ENCODE results near the gene PRR23E.

The PRR23E gene

DNA sequence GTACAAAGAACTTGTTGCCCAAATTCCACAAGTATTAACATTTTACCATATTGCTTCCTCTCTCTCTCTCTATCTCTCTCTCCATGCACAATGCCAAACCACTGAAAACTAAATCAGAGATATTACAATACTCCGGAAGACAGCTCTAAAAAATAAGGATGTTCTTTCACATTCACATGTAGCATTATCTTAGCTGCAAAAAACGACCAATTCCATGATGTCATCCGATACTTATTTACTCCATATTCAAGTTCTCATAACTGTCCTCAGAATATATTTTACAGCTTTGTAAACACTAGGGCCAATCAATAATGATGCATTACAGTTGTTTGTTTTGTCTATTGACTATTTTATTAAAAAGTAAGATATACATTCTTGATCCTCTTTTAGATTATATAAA, 7.7 kb upstream of the PRR23E start:
- DNase-seq (ENCODE audit: low spot score), result no peak

DNA sequence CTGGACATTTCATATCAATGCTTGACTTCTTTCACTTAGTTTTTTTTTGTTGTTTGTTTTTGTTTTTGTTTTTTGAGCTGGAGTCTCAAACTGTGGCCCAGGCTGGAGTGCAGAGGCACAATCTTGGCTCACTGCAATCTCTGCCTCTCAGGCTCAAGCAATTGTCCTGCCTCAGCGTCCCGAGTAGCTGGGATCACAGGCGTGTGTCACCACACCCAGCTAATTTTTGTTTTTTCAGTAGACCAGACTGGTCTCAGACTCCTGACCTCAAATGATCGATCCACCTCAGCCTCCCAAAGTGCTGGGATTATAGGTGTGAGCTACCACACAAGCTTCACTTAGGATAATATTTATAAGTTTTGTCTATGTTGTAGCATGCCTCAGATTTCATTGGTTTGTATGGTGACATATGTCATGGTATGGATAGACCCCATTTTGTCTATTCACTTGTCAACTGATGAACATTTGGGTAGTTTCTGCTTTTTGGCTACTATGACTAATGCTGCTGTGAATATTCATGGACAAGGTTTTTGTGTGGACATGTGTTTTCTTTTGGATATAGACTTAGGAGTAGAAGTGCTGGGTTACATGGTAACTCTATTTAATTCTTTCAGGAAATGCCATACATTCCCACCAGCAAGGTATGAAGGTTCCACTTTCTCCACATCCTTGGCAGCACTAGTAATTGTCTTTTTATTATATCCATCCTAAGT, 6.8 kb upstream of the PRR23E start:
- no peak for DNase-seq (ENCODE audit: low spot score)

DNA sequence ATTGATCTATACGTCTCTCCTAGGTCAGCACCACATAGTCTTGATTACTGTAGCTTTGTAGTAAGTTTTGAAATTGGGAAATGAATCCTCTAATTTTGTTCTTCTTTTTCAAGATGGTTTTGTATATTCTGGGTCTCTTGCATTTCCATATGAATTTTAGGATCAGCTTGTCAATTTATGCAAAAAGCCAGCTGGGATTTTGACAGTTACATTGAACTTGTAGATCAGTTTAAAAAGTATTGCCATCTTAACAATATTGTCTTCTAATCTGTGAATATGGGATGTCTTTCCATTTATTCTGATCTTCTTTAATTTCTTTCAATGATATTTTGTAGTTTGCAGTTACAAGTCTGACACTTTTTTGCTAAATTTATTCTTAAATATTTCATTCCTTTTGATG, 5.6 kb upstream of the PRR23E start:
- DNase-seq (ENCODE audit: low spot score), result no peak

DNA sequence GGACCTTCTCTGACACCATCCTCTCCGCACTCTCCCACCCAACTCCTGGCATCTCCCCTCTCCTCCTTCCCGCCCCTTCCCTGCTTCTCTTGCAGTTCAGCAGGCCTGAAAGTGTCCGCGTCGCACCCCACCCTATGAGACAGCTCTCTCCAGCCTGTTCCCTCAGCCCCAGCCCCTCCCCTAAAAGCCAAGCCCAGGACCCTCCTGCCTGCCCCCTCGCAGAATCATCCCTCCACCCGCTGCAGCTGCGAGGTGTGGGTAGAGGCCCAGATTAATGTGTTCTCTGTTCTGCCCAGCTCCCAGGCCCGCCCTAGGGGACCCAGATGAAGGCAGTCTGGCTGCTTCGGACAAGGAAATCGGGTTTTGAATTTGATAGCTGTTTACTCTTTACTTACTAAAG, 410 bp downstream of the PRR23E start:
- DNase-seq (ENCODE audit: low spot score), result no peak

DNA sequence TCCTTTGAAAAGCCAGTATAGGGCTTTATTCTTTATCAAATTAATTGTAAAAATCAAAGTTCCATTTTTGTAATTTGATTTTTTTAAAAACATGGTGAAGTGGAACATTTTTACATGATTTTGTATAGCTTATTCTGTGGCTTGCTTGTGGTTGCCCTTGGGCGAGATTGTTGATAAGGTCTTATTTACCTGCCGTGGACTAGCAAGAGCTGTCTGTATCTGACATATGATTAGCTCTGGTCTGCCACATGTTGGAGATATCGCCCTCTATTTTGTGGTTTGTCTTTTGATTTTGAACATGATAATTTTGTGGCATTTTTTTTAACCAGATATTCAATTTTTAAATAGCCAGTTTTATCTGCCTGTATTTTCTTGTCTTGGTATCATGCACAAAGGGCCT, 844 bp downstream of the PRR23E start:
- no peak for DNase-seq (ENCODE audit: low spot score)

DNA sequence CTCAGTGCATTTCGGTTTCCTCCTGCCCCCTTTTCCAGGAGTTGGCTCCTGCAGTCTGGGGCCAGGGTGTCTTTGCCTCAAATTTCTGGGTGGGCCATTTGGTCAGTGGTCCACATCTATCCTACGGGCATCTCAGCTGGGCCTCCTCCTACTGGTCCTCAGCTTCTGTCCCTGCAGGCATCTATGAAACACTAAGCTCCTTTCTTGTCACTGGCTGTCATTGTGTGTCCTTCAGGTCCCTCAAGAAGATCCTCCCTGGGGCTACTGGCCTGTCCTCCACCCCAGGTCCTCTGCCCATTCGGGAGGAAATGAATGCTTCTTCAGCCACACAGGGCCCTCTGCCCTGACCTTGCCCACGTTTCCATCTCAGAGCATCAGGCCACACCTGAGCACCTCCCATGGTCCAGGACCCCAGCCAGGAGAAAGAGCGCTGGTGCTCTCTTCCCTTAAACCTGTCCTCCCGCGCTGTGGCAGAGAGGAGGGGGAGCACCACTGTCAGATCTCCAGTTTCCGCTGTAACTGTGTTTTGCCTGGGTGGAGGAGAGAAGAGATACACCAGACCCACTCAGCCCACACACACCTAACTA, 1.8 kb downstream of the PRR23E start:
- DNase-seq (ENCODE audit: low spot score), result no peak

DNA sequence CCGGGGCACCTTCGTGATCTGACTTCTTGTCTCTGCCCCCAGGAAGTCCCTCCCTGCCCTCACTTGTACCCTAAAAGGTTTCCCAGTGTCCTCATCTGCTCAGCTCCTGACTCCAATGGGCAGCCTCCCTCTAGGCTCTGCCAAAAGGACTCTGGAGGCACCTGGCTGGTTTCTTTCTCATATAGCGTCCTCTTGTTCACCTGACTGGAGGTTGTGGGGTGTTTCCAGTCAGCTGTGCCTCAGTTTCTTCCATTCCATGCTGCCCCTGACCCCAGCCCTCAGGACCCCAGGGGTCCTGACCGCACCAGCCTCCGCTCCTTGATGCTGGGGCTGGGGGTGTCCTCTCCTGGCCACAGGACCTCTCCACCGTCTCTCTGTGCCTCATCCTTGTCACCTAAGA, 2.5 kb downstream of the PRR23E start:
- no peak for DNase-seq (ENCODE audit: low spot score)

DNA sequence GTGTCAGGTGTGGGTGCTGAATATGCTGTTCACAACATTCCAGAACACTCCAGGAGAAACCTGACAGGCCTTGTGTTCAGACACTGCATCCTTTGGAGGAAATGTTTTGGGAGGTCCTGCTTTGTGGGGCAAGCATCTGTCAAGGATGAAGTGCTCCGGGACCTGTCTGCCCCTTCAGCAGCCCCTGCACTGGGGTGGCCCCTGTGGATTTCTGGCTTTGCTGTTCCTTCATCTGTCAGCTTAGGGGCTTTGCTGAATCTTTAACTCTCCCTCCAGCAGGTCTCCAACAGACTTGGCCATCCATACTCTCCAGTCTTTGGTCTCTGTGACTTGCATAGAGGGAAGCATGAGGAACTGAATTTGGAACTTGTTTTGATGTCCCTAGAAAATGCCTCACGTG, 3.1 kb downstream of the PRR23E start:
- no peak for DNase-seq (ENCODE audit: low spot score)

DNA sequence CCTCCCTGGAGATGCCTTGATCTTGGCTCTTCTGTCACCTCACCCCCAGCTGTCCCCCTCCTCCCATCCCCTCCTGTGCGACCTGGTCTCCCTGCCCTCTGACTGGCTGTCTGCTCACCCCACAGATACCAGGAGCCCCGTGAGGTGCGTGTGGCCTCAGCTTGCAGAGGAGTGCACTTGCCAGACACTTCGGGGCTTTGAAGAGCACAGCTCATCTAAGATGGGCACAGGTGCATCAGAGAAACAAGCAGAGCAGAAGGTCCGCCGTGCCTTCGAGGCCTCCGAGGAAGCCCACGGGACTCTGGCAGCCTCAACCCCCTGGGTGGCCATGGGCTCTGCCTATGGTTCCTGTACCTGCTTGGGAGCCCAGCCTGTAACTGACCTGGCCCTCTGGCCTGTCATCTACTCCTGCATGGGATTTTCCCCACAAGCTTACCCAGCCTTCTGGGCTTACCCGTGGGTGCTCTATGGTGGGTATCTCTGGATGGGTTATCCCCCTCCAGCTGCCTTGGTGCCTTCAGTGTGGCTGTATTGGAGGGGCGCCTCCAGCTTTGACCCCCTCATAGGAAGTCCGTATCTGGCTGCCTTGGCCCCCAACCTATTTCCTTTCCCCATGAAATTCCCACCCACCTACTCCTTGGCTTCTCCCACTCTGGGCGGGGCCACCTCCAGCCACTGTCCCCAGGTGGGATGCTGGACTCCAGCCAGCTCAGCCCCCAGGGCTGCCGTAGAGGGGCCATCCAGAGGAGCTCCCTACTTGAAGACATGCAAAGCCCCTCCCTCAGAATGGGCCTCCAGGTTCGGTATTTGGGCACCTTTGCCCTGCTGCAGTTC, 3.8 kb downstream of the PRR23E start:
- no peak for DNase-seq (ENCODE audit: low spot score)

DNA sequence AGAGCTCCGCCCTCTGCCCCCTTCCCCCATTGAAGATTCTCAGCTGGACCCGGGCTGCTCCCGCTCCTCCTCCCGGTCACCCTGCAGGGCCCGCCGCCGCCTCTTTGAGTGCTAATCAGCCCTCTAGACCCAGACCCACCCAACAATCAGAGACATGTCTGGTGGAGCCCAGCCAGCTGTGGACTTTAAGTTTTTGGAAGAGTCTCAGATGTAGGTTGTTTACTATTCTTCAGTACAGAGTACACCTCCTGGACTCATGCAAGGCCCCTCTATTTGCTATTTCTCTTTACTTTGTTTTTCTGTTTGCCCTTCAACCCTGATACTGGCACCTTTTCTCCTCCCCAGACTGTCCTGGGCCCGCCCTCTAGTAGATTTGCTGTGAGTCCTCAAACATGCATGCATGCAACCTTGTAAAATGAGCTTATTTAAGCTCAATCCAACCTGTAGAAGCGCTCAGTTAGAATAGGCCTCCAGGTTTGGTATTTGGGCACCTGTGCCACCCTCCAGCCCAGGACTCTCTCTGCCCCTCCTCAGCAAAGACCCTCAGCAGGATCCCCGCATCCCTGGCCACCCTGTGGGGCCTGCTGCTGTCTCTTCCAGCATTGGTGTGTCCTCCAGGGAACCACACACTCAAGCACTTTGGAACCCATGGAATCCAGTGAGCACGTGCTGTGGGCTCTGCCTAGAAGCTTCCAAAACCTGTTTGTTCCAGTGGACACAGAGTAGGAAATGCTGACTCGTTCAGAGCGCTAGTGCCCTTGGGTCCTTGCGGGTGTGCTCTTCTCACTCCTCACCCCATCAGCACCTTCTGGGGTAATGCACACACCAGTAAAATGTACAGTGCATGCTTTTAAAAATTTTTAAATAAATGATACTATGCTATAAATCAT, 4.6 kb downstream of the PRR23E start:
- no peak for DNase-seq (ENCODE audit: low spot score)

DNA sequence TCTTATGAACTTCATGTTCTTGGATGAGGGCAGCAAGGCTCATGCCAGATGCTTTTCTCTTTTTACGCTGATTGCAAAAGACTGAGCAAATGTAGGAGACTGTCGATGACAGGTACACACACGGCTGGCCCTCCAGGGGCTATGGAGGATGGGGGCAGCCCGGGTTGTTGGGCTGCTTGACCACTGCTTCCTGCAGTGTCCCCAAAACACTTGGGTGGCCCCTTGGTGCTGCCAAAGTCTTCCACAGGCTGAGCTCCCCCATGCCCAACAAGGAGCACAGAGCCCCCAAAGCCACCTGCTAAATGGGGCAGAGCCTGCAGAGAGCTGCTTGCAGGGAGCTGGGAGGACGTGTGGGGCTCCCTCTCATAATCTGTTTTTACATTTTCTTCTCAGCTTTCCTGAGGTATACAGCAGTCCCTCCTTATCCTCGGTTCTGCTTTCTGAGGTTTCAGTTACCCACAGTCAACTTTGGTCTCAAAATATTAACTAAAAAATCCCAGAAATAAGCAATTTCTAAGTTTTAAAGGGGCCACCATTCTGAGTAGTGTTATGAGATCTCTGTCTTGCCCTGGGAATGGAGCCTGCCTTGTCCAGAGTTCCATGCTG, 7.3 kb downstream of the PRR23E start:
- no peak for DNase-seq (ENCODE audit: low spot score)

DNA sequence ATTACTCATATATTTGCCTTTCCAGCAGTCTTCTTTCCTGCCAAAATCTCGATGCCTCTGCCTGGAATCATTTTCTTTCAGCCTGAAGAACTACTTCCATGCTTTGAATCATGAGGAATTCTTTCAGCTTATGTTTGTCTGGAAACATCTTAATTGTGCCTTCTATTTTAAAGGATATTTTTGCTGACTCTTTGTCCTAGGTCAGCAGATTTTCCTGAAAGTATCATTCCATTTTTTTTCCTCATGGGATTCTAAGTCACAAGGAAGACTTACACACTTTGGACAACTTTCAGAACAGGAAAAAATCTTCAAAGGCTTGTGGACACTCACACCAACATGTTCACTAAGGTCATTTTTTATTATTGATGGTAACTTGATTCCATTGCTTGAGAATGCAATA, 10.1 kb downstream of the PRR23E start:
- no peak for DNase-seq (ENCODE audit: low spot score)

DNA sequence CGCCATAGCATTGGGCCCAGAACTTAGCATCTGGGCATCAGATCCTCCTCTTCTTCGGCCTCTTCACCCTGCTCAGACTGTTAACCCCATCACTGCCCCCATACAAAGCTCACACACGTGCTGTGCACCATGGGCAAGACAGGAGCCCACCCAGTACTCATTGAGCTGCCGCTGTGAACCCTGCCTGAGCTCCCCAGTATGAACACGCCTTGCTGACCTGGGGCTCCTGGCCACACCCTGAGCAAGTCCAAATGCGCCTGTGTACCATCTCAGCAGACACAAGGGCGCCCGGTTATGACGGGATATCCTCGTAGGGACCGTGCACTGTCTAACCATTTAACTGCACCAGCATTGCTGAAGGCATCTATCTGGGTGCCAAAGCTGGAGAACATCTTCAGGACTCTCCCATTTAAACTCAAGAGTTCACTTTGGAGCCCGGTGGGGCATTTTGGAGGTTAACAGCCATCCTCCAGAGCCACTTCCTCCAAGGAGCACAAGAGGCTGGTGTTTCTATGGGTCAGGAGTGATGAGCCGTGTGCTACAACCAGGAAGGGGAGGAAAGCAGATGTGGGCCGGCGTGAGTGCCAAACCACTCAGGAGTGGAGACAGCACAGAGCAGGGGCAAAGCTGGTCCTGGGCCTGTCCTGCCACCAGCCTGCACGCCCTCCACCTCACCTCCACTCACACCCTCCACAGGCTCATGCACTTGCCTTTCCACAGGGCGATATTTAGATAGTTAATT, 12.1 kb downstream of the PRR23E start:
- DNase-seq (ENCODE audit: low spot score), result no peak

DNA sequence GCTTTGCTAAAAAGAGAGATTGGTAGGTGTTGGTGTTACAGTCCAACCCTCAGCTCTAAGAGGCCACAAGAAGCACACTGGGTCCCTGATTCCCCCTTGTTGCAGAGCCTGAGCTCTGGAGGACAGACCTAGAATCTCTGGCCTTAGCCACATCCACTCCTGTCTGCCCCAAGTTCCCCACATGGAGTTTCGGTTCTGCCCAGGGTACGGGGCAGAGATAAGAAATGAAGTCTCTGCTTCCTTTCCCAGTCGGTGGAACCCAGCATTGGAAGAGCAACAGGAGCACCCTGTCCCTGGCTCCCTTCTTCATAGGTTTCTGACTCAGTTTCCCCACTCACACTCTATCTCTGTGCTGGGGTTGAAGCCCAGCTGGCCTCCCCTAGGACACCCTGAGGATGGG, 13.2 kb downstream of the PRR23E start:
- no peak for DNase-seq (ENCODE audit: low spot score)

DNA sequence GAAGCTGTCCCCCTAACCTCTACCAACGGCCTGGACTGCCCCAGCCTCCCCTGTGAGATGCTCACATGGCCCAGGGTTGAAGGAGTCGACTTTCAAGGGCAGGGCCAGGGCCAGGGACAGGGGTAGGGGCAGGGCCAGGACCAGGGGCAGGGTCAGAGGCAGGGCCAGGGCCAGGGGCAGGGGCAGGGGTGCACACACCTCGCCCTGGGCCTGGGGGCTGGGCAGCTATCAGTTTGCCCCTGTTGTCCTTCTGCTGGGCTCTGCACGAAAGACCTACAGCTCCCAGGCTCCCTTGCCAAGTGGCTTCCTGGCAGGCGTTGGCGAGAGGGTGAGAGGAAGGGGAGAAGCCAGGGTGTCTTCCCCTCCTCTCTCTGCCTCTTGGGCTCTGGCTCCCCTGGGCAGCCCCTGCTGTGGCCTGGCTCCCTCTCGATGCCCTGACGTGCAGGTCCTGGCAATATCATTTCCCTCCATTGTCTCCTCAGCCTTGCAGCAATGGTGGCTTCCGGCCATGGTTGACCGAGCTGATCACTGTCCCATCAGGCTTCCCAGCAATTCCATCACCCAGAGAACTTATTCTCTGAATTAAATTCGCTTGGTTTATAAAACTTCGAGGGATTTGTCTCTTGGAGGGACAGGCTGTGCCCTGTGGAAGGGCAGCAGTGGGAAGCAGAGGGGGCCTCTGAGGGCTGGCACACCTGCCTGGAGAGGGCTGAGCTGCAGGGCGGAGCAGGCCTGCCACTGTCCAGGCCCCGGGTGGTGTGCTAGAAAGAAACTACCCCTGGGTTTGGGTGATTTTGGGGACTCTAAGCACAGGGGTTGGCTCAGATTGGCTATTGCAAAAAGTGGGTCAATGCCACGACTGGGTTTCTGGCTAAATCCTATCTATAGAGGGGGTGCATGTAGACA, 13.9 kb downstream of the PRR23E start:
- no peak for DNase-seq (ENCODE audit: low spot score)

DNA sequence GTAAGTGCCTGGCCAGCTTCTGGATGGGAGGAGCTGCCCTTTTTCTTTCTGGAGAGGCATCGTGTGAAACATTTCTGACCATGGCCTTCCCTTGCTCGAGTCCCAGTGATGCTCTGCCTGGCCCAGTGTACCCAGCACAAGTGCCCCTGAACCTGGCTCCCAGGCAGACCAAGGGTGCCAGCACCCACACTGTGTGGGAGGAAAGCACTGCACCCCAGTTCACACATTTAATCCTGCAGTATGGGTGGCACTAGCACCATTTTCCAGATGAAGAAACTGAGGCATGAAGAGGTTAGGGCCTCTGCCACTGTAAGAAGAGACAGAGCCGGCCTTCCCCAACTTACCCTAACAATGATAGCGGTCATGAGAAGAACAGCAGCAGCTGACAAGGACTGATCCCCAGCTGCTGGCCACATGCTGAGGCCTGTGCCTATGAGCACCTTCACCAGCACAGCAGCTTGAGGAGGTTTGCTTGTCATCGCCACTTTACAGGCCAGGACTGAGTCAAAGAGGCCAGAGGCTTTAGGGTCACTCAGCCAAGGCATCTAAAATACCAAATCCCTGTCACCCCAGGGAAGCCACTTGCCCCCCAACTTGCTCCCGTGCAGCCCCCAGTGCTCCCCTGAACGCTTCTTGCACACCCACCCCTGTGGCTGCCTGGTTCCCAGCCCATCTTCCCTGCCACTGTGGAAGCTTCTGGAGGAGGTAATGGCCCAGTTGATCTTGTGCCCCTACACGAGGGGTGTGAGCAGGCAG, 15.0 kb downstream of the PRR23E start:
- no peak for DNase-seq (ENCODE audit: low spot score)

DNA sequence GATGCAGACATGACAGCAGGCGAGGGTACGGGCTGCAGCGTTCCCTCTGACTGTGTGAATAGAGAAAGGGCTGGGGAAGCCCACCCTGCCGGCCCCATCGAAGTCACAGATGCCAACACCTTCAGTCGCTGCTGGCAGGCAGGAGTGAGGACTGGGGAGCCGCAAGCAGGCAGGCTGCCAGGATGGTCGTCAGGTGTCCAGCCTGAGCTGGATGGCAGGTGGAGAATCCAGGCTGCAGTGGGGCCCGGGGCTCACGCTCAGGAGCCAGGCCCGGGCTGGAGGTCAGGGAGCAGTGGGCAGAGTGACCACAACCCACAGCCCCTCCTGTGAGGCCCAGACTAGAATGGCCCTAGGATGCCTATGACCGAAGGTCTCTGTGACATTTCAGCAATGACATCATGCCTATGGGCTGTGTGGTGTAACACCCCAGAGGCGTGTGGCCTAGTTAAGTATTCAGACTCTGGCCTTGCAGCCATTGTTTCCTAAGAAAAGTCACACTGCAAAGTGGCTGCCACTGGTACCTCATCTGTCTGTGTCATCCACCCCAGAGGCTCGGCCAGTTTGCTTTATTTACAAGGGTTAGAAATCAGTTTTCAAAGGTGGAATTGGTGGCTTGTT, 15.7 kb downstream of the PRR23E start:
- no peak for DNase-seq (ENCODE audit: low spot score)

DNA sequence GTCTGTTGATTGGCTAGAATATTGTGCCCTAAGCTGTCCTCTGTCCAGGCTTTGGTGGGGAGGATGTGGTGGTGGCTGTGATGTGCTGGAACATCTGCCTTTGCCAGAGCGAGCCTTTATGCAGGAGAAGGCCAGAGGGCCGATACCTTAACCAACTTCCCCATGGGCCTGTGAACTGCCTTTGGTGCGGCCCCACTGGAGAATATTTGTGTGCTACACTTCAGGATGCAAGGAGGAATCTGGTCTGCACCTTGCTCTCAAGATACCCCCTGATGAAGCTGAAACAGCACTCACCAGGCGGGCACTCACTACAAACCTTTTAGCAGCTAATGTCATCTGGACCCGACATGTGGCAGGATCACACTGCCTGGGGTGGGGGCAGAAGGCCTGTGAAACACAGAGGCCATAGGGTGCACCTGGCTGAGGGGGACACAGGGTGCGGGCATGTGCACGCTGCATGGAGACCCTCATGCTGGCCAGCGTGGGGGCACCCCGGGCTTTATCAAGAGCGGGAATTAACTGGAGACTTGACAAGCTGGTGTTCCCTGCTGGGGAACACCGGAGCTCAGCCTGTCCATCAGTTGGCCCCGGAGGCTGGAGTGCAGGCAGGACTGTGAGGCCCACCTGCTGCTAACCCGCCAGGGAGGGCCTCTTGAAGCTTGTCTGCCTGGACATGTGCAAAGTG, 16.4 kb downstream of the PRR23E start:
- DNase-seq (ENCODE audit: low spot score), result no peak

Data from CD4-positive, alpha-beta T cell treated with Interleukin-6 at 100 ng/mL for 8 hours (primary cell).